Activated T-cell treated with anti-CD3 and anti-CD28 coated beads, Interleukin-2, amount 50 U/mL, for 72 hours (primary cell): ENCODE results near the gene TSPYL4. TPM values are rescaled to one million over a fixed set of nuclear protein-coding genes. Genes with fewer than 3 reads are reported as not detected.
A peak's percentile ranks its signal among the peaks of the same experiment; 100 is the strongest.

Source experiments
- ATAC-seq, 2 donors: fragments of 150-1000 bp; cut with Tn5 transposase; replicated peaks in 1 of 2; 2 replicates each; pipeline ENCODE4 v1.10.0; 2021; ENCODE audit warnings: moderate library complexity in 2 of 2, mild to moderate bottlenecking in 1 of 2
- DNase-seq, 2 donors: peaks; one replicate each; pipeline ENCODE4 v3.0.0; 2021 to 2022; ENCODE audit warnings: mixed read lengths in 1 of 2
- H3K27ac Mint-ChIP-seq: one replicate; pipeline ENCODE4 v1.8.0; 2022; ENCODE audit warnings: mild to moderate bottlenecking, moderate library complexity, mixed read lengths
- H3K27me3 Mint-ChIP-seq: one replicate; pipeline ENCODE4 v1.8.0; 2022; ENCODE audit warnings: low read depth, mixed read lengths
- H3K36me3 Mint-ChIP-seq, 2 donors: one replicate each; pipeline ENCODE4 v1.8.0; 2022; ENCODE audit warnings: mixed read lengths in 2 of 2, mild to moderate bottlenecking in 1 of 2; ENCODE audit not compliant: insufficient read depth in 2 of 2
- H3K4me1 Mint-ChIP-seq: one replicate; pipeline ENCODE4 v1.8.0; 2022; ENCODE audit warnings: low read depth, mixed read lengths
- H3K4me3 Mint-ChIP-seq, 2 donors: one replicate each; pipeline ENCODE4 v1.8.0; 2022; ENCODE audit warnings: mild to moderate bottlenecking in 2 of 2, mixed read lengths in 2 of 2, moderate library complexity in 2 of 2
- H3K9me3 Mint-ChIP-seq, 2 donors: one replicate each; pipeline ENCODE4 v1.8.0; 2022; ENCODE audit warnings: mixed read lengths in 2 of 2
- total RNA-seq, 2 donors: library from RNA; stranded (reverse); gene quantifications; one replicate each; pipeline ENCODE4 v1.2.3, GENCODE V29; 2022

The TSPYL4 gene
- total RNA-seq, 2 donors from 2014 or later = 12.5 to 12.6 TPM

DNA sequence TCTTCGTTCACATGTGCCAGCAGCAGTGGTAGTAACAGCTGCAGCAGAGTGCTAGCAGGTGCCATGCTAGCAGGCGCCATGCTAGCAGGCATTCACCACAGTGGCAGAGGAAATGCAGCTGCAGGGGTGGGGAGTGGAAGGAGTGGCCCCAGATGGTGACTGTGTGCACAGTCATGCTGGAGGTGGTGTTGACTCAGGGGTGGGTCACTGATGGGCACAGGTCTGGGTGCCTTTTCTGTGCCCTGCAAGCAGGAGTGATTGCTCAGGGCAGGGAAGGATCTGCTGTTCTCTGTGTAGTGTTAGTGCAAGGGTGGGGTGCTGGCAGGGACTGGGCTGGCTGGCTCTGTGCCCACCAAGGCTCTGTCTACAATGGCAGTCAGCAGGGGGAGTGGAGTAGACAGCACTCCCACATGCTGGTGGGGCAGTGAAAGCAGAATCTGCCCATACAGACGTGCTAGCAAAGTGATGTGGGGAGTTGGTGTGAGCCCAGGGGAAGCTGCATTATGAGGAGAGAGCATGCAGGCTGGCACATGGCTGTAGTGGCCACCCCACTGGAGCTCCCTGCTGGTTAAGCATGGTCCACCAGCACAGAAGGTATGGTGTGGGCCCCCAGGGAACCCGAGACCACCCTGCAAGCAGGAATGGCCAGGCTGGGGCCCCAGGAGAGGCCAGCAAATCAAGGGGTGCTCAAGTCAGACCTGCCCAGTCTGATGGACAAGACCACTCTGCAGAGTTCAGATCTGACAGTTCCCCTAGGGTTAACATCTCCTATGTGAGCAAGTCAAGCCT is 11.4 kb upstream of the TSPYL4 start:
- no peaks in the 10 kb centered on the region for H3K27me3 Mint-ChIP-seq
- peaks cover 44% of the 10 kb centered on the region for H3K4me1 Mint-ChIP-seq
- peaks cover 22 to 26% of the 10 kb centered on the region in 2 donors for H3K36me3 Mint-ChIP-seq
- ATAC-seq (peak; percentile 77 to 80), DNase-seq (peak; percentile 32 to 41)
- H3K4me3 Mint-ChIP-seq = no peak overlapping the region
- peaks cover 0 to 12% of the 10 kb centered on the region in 2 donors for H3K9me3 Mint-ChIP-seq
- no peak overlapping the region for H3K27ac Mint-ChIP-seq

DNA sequence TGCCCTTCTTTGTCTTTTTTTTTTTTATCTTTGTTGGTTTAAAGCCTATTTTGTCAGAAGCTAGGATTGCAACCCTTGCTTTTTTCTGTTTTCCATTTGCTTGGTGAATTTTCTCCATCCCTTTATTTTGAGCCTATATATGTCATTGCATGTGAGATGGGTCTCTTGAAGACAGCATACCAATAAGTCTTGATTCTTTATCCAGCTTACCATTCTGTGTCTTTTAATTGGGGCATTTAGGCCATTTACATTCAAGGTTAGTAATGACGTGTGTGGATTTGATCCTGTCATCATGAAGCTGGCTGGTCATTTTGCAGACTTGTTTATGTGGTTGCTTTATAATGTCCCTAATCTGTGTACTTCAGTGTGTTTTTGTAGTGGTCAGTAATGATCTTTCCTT is 9.5 kb upstream of the TSPYL4 start:
- H3K36me3 Mint-ChIP-seq = peaks cover 22 to 23% of the 10 kb centered on the region in 2 donors
- H3K27ac Mint-ChIP-seq = no peak overlapping the region
- DNase-seq (no peak), ATAC-seq (no peak)
- peaks cover 0 to 12% of the 10 kb centered on the region in 2 donors for H3K9me3 Mint-ChIP-seq
- H3K4me1 Mint-ChIP-seq = peaks cover 38% of the 10 kb centered on the region
- H3K27me3 Mint-ChIP-seq = no peaks in the 10 kb centered on the region
- H3K4me3 Mint-ChIP-seq = no peak overlapping the region

DNA sequence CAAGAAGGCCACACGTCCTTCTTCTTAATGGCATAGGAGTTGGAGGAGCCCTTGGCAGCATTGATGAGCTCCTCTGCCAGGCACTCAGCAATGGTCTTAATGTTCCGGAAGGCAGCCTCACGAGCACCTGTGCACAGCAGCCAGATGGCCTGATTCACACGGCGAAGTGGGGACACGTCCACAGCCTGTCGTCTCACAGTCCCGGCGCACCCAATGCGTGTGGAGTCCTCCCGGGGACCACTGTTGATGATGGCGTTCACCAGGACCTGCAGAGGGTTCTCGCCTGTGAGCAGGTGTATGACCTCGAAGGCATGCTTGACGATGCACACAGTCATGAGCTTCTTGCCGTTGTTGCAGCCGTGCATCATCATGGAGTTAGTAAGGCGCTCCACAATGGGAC is 4.6 kb upstream of the TSPYL4 start:
- no peak overlapping the region for H3K27ac Mint-ChIP-seq
- H3K4me3 Mint-ChIP-seq = no peak overlapping the region
- H3K9me3 Mint-ChIP-seq = peaks cover 0 to 7% of the 10 kb centered on the region in 2 donors
- DNase-seq = no peak
- H3K4me1 Mint-ChIP-seq = peaks cover 21% of the 10 kb centered on the region
- no peak for ATAC-seq
- H3K27me3 Mint-ChIP-seq = no peaks in the 10 kb centered on the region
- H3K36me3 Mint-ChIP-seq = peaks cover 10 to 15% of the 10 kb centered on the region in 2 donors

DNA sequence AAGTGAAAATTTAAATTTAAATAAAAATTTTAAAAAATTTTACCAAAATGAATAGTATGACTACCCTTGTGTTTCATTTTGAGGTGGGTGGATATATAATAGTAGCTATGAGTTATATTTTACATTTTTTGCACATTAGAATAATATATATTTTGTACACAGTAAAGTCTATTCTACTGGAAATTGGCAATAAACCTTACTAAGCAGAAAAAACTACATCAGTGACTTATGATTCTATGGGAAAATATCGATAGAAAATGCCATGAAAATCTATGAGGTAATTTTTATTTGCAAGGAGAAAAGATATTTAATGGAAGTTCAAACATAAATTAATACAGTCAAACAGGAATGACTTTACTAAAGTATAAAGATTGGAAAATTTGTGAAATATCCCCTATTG is 2.8 kb upstream of the TSPYL4 start:
- ATAC-seq (no peak), DNase-seq (no peak)
- no peaks in the 10 kb centered on the region for H3K27me3 Mint-ChIP-seq
- H3K9me3 Mint-ChIP-seq = peaks cover 0 to 2% of the 10 kb centered on the region in 2 donors
- peaks cover 21% of the 10 kb centered on the region for H3K4me1 Mint-ChIP-seq
- H3K4me3 Mint-ChIP-seq = no peak overlapping the region
- H3K27ac Mint-ChIP-seq = no peak overlapping the region
- peaks cover 1 to 4% of the 10 kb centered on the region in 2 donors for H3K36me3 Mint-ChIP-seq

DNA sequence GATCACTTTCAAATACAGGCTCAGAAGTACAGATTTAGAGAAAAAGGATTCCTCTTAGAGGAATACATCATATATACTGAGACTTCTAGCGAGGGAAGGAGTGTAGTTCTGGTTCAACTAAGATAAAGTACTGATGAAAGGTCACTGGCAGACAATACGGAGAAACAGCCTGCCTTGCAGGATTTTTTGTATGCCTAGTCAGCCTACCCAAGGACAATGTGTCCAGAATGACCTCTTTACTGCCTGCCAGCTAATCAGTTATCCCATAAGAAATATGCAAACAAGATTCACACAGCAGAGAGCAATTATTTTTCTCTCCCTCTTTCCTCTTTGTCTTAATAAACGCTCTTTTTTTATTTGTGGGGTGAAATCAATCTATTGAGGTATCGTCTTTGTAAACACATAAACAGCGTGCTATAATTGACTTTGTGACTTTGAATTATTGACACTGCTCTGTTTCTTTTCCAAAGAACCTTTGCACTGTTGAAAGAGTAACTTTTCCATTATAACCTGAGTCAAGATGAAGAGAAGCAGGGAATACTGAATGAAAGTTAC is 1.4 kb upstream of the TSPYL4 start:
- H3K36me3 Mint-ChIP-seq = peaks cover 0 to 1% of the 10 kb centered on the region in 2 donors
- no peaks in the 10 kb centered on the region for H3K9me3 Mint-ChIP-seq
- DNase-seq = no peak
- ATAC-seq = no peak
- H3K27me3 Mint-ChIP-seq = no peaks in the 10 kb centered on the region
- H3K27ac Mint-ChIP-seq = no peak overlapping the region
- peaks cover 9% of the 10 kb centered on the region for H3K4me1 Mint-ChIP-seq
- no peak overlapping the region for H3K4me3 Mint-ChIP-seq

DNA sequence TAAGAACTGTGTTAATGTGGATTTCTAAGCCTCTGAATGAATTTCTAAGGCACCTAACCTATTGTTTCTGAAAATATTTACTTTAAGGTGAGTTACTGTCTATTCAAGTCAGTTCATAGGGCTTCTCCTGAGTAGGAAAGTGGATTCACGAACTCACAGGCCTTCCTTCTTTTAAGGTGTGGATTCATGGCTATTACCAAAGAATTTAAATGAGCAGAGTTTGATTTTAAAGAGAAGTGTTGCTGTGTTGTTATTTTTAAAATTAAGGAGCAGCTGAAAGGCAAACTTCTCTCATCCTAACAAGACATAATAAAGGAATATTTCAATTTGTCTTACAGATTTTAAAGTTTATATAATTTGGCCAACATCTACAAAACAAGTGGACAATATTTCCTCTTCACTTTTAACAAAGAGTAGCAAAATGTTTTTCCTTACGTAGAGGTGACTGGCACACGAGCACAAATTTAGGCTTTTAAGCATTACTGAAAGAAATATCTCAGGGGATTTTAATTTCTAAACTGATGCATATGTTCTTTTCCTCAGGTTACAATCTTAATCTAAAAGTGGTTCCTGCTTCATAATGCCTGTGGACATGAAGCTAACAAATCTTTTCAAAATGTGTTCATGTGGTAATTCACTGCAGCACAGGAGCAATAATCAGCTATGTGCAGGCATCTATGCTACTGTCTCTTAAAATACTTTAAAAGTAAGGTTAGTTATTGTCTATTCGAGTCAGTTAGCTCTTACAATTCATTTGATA is 602 bp upstream of the TSPYL4 start:
- Mint-ChIP-seq H3K9me3 (no peaks in the 10 kb centered on the region), H3K27ac (no peak overlapping the region), H3K27me3 (no peaks in the 10 kb centered on the region), H3K4me3 (no peak overlapping the region), H3K4me1 (peaks cover 7% of the 10 kb centered on the region), H3K36me3 (peaks cover 0 to 1% of the 10 kb centered on the region in 2 donors)
- ATAC-seq (peak in 1 of 2 donors; percentile 41), DNase-seq (no peak)

DNA sequence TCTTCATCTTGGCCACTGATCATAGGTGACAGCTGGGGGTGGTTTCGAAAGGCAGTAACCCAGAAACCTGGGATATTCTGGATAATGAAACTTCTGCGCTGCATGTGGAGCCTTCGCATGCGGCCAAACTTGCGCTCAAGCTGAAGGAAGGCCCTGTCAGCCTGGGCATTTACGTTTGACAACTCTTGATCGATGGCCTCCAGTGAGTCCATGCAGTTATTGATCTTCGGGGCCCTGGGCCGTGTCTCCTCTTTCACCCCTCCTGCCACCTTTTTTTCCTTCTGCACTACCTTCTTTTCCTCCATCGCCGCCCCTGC is 729 bp downstream of the TSPYL4 start:
- Mint-ChIP-seq H3K4me3 (no peak overlapping the region), H3K36me3 (peaks cover 0 to 1% of the 10 kb centered on the region in 2 donors), H3K27me3 (no peaks in the 10 kb centered on the region), H3K4me1 (peaks cover 14% of the 10 kb centered on the region), H3K27ac (no peak overlapping the region), H3K9me3 (no peaks in the 10 kb centered on the region)
- ATAC-seq (no peak), DNase-seq (no peak)

DNA sequence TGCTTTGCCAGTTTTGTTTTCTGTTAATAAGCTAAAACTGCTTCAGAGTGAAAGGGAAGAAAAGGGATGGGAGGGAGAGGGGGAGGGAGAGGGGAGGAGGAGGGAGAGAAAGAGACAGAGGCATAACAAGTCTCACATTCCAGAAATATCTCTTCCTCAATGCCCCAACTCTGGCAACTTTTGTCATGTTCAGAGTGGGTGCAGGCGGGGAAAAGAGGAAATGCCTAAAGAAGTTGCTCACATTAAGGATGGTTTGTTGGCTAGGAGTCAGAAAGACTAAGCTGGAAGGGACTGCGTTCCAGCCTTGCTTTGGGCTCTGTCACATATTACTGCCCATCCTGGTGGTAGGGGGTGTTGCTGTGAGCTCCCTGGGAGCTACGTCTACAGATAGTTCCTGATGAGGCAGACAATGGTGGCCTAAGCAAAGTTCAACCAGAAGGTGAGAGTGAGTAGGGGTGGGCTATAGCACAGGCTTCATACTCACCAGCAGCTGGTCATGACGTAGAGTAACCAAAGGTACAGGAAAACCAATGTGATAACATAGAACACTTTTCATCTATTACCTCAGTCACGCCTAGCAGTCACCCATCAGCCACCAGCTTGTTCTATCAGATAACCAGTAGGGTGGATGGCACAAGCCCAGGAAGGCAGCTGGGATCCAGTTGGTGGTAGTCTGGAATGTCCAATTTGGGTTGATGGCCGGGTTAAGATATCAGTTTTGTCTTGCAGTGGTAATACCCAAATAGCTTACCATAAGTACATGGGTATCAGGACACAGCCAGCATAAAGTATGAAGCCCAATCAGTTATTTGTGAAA is 2.1 kb downstream of the TSPYL4 start:
- Mint-ChIP-seq H3K4me3 (no peak overlapping the region), H3K36me3 (peaks cover 0 to 1% of the 10 kb centered on the region in 2 donors), H3K27me3 (no peaks in the 10 kb centered on the region), H3K27ac (peak overlapping the region; percentile 29), H3K9me3 (no peaks in the 10 kb centered on the region), H3K4me1 (peaks cover 7% of the 10 kb centered on the region)
- DNase-seq (no peak), ATAC-seq (no peak)

DNA sequence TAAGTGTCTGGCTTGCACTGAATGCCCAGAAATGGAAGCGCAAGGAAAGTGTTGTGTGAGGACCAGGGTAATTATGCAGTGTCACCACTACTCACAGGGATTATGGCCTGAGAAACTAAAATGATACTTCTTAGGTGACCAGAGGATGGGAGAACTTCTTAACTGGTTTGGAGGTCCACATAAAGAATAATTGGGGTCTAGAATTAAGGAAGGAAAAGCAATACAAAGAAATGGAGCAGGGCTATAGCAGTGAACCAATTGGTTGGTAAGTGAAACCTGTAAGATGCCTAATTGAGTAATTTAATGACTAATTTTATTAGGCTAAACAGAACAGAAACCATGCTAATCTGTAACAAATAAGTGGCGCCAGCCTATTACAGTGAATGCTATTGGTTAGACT is 5.3 kb downstream of the TSPYL4 start:
- DNase-seq (no peak), ATAC-seq (no peak)
- no peaks in the 10 kb centered on the region for H3K27me3 Mint-ChIP-seq
- H3K36me3 Mint-ChIP-seq = peaks cover 1 to 2% of the 10 kb centered on the region in 2 donors
- peak overlapping the region; percentile 61 for H3K27ac Mint-ChIP-seq
- no peak overlapping the region for H3K4me3 Mint-ChIP-seq
- peaks cover 7% of the 10 kb centered on the region for H3K4me1 Mint-ChIP-seq
- no peaks in the 10 kb centered on the region for H3K9me3 Mint-ChIP-seq

DNA sequence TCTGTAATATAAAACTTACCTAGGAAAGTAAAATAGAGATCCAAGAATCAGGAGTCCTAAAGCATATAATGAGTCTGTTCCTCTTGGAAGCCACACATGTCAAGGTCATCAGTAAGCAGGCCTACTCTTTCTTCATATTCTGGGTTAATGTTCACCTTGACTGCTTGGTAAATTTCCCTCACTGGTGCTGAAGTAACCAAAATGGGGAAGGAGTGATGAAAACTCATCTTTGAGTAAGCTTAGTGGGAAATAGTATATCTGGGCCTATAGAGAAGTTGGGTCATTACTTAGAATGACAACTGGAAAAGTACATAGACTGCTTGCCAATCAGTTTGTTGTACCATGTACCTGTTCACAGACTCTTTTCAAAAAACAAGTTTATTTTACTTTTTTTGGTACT is 6.6 kb downstream of the TSPYL4 start:
- peaks cover 7% of the 10 kb centered on the region for H3K4me1 Mint-ChIP-seq
- ATAC-seq = no peak

DNA sequence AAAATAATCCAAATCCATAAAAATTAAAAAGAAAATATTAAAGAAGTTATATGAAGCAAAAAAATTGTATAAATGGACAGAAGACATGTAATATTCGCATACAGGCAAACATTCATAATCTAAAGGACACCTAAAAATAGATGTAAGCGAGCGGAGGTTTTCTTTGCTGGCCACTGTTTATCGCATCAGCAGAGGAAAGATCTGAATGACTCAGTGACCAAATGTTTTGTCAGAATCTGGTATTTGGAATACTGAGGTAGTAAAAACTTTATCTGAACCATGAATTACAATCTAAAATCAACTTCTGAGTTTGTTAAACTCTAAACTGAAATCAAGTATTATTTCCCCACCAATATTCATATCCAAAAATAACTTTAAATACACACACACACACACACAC is 7.8 kb downstream of the TSPYL4 start:
- Mint-ChIP-seq H3K27ac (no peak overlapping the region), H3K4me3 (no peak overlapping the region), H3K9me3 (no peaks in the 10 kb centered on the region), H3K36me3 (peaks cover 1 to 2% of the 10 kb centered on the region in 2 donors), H3K27me3 (no peaks in the 10 kb centered on the region), H3K4me1 (peaks cover 7% of the 10 kb centered on the region)
- DNase-seq = no peak
- no peak for ATAC-seq

More for the DNA sequence above, 6.6 kb downstream of the TSPYL4 start:
- Mint-ChIP-seq H3K27me3 (no peaks in the 10 kb centered on the region), H3K36me3 (peaks cover 1 to 2% of the 10 kb centered on the region in 2 donors), H3K4me3 (no peak overlapping the region), H3K9me3 (no peaks in the 10 kb centered on the region), H3K27ac (peak overlapping the region; percentile 28)
- no peak for DNase-seq

DNA sequence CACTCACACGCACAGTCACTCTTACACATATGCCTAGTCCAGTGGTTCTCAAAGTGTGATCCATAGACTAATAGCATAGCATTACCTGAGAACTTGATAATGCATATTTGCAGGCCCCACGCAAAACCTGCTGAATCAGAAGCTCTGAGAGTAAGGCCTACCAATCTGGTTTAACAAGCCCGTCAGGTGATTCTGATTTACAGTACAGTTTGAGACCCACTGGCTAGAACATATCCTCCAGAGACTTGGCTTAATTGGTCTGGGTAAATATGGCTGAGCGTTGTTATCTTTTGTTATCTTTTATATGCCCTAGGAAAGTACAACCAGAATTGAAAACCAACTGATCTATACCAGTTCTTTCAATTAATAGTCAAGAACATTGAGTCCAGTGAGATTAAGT is 9.6 kb downstream of the TSPYL4 start:
- Mint-ChIP-seq H3K27ac (no peak overlapping the region), H3K36me3 (peaks cover 0 to 6% of the 10 kb centered on the region in 2 donors), H3K9me3 (no peaks in the 10 kb centered on the region), H3K4me1 (peaks cover 7% of the 10 kb centered on the region), H3K4me3 (no peak overlapping the region), H3K27me3 (no peaks in the 10 kb centered on the region)
- ATAC-seq (no peak), DNase-seq (no peak)

DNA sequence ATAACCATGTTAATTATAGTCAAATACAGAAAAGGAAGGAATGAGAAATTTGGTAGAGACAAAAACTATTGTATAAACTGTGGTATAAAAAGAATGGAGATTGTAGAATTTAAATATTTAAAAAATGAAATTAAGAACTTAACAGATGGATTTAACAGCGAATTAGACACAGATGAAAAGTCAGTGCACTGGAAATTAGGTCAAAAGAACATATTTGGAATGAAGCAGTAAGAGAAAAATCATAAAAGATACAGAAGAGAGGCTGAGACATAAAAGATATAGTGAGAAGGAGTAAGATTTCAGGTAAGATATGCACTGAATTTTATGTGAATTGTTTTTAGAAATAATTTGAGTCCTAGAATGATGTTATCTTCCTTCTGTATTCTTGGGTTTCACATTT is 14.0 kb downstream of the TSPYL4 start:
- Mint-ChIP-seq H3K27me3 (no peaks in the 10 kb centered on the region), H3K9me3 (no peaks in the 10 kb centered on the region), H3K4me3 (no peak overlapping the region), H3K27ac (peak overlapping the region; percentile 19), H3K36me3 (peaks cover 0 to 6% of the 10 kb centered on the region in 2 donors), H3K4me1 (no peaks in the 10 kb centered on the region)
- DNase-seq (no peak), ATAC-seq (no peak)
